Activated T-helper 9 cell treated with anti-CD3 and anti-CD28 coated beads, Interleukin-2, amount 50 U/mL, for 16 hours (primary cell): ENCODE results near the gene HMGCL.
"Not testable (repeated sequence)": the region's sequence is repeated elsewhere in the genome, so short reads cannot be mapped to it uniquely, and the experiment has no call there.

ENCODE experiments used
- DNase-seq: peaks from one replicate; pipeline ENCODE4 v3.0.0-alpha.2; 2020; ENCODE audit warnings: low read depth

HMGCL gene

GRCh38 chr1:23826590-23826989 lies 1.4 kb upstream of the HMGCL start:
- DNase-seq, result not testable (repeated sequence)

- DNase-seq, result no peak
Observed at GRCh38 chr1:23825762-23826522, 713 bp upstream of the HMGCL start.

DNA sequence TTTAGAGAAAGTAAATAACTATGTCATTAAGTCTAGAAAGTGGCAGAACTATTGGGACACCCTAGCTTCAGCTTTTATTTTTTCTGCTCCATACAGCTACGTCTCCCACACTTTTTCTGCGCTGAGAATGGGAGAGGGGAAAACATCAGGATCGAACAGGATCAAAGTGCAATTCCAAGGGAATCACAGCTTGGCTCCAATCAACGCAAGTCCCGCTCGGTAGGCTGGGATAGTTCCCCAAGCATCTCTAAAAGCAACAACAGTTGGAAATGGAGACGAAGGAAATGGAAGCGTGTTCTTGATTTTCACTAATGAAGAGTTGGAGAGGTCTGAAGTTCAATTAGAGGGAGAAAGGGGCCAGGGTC lies 536 bp downstream of the HMGCL start:
- DNase-seq, result no peak

GRCh38 chr1:23823767-23824166 lies 1.5 kb downstream of the HMGCL start:
- DNase-seq, result no peak

DNA sequence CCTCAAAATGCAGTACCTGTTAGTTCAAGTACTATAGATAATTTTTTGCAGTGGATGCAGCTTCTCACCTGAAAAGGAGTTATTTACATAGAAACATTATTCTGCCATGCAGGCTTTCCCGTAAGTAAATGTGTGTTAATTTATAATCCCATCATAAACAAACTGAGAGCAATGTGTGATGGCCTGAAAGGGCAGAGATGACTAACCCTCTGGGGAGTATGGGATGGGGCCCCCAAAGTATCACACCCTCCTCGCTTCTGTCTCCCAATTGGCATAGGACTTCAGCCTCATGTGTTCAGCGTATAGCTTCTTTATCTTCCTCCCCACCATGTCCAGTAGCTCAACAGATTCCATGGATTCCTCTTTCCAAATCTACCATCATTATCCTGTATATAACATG lies 7.6 kb downstream of the HMGCL start:
- DNase-seq, result no peak

DNA sequence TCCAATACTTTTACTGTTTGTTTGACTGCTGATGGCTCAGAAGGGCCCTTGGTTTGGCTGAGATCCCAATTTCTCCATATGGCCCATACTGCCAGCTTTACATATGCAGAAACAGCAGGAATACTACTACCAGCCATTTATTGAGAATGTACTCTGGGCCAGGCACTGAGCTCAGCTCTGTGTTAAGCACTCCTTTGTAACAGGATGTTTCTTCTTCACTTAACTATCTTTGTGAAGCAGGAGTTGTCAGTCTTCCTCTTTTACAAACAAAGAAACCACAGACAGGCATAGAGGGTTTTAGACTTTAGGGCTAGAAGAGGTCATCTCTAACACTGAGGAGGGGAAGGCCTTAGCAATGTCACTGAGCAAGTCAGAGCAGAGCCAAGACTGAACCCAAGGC lies 8.3 kb downstream of the HMGCL start:
- DNase-seq, result no peak

DNA sequence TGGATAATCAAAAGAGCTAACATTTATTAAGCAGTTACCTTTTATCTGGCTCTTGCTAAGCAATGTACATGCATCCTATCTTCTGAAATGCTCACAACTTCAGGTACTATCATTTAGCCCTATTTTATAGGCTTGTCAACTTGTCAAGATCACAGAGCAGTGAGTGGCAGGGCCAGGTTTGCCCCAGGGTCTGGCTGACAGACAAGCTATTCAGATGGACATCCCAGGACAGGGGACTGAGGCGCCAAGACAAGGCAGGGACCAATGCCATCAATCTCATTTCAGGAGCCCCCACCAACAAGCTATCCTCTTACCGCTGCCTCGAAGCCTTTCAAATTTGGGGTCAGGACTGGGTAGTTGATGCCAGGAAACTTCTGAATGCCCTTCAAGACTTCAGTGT lies 8.9 kb downstream of the HMGCL start:
- DNase-seq, result no peak

GRCh38 chr1:23814016-23814415 lies 11.2 kb downstream of the HMGCL start:
- no peak for DNase-seq

DNA sequence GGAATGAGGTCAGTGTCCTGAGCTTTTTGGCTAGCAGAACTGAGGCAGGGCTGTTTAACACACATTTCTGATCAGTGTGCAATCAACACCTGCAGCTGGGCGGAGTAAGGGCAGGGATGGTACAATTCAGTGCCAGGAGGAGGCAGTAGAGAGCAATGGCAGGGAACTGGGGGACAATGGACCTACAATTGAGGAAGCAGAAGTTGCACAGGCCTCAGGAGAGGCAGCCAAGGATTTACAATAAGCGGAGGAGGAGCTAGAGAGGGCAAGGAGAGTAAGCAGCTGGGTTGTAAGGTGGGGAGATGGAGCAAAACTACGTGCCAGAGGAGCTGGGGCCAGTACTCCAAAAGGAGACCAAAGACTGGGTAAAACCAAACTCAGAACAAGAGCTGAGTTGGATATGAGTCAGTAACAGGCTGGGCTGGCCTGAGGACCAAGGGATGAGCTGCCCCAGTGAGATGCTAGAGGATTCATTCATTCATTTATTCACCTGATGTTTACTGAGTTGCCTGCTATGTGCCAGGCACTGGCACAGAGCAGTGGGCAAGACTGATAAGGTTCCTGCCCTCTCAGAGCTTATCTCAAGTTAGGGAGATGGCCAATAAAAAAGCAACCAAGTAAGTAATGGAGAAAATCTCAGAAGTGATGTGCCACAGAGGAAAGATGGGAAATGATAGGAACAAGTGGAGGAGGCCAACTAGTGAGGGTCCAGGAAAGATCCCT lies 14.2 kb downstream of the HMGCL start:
- no peak for DNase-seq

DNA sequence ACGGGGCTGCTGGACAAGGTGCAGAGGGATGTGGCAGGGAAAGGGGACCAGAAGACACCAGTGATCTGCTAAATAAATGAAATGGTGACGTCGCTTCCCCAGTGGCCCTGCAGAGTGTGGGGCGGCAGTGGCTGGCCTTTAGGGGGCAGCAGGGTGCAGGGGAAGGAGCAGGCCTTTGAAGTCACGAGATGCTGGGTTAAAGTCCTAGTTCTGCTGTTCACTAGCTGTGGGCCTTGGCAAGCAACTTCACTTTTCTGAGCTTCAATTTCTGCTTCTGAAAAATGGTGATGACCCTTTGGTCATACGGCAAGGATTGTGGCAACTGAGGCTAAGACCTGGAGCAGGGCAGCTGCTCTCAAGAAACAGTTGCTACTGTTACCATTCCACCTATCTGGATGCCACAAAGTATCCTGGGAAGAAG lies 15.5 kb downstream of the HMGCL start:
- DNase-seq, result peak; percentile 65

GRCh38 chr1:23807453-23807852 lies 17.8 kb downstream of the HMGCL start:
- DNase-seq, result no peak

DNA sequence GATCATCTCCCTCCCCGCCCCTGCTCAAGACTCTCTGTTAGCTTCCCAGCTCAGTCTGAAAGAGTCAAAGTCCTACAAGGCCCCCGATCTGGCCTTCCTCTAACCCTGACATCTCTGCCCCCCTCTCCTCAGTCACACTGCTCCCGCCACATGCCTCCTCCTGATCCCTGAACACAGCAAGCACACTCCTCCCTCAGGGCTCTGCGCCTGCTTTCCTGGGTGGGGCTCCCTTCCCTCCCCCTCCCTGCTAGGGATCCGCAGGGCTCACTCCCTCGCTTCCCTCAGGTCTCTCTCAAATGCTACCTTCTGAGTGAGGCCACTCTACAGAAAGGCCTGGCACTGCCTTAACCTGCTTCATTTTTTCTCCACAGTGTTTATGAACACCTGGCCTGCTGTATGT lies 18.9 kb downstream of the HMGCL start:
- DNase-seq, result no peak

DNA sequence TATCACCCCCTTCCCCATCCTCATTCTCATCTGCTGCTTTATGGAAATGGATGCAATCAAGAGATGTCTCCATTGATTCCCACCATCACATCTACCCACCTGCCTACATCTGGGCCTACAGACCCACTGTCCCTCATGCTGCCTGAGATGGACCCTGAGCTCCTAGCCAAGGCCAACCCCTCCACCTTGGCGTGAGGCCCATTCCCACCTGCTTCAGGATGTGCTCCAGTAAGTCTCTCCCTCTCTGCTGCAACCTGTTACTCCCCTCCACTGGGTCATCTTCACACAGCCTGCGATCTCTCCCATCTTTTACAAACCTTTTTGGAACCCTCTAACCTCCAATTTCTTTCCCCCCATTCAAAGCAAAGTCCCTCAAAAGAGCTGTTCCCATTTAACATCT lies 20.2 kb downstream of the HMGCL start:
- DNase-seq, result no peak

GRCh38 chr1:23804183-23804835 lies 20.9 kb downstream of the HMGCL start:
- no peak for DNase-seq

DNA sequence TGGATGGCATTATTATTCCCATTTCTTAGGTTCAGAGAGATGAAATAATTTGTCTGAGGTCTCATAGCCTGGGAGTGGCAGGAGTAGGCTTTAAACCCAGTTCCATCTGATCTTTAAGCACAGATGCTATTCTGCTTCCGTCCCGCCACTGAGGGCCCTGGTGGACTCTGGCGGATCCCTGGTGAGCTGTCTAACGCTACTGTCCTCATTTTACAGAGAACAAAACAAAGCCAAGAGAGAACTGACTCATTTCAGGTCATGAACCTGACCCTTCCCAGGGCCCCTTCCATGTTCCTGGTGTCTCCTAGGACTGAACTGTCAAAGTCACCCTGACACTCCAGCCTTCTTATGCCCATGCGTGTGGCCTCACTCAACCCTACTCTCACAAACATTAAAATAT lies 21.6 kb downstream of the HMGCL start:
- no peak for DNase-seq

- not testable (repeated sequence) for DNase-seq
Observed at GRCh38 chr1:23802809-23803342, 22.4 kb downstream of the HMGCL start.

- DNase-seq, result no peak
Observed at GRCh38 chr1:23801876-23802275, 23.4 kb downstream of the HMGCL start.

DNA sequence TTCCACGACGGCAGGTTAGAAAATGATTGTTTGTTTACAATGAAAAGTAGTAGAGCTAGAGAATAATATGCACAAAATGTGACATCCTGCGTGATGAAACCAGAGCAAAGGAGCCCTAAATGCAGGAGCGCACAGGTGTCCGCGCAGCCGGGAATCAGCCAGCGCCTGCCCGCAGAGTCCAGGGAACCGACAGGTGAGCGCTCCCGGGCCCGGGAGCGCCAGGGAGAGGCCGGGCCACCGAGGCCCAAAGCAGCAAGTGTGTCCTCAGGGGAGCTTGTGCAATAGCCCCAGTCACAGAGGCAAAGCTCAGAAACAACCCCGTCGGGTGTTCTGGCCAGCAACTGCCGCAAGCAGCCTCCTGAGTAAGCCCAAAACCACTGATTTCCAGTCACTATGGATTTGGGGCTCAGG lies 23.9 kb downstream of the HMGCL start:
- DNase-seq, result no peak

GRCh38 chr1:23800400-23801337 lies 24.6 kb downstream of the HMGCL start, which contains the start of gene GALE:
Gene GALE (minus strand): TSS chr1:23800754. CDS start chr1:23799007, 1,747 bp downstream.
- peak; percentile 97 for DNase-seq

GRCh38 chr1:23799570-23800399 lies 25.4 kb downstream of the HMGCL start:
- no peak for DNase-seq

DNA sequence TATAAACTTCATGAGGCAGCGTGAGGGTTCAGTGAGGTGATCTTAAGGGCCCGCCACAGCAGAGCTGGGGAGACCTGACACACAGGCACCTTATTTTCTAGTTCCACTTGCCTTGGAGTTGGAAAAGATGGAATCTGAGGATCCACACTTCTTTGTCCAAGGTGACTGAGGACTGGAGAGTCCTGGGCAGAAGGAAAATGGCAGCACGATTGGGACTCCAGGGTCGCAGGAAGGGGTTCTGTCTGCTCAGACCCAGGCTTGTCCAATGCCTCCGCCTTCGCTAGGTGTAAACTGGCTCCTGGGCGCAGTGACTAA lies 26.0 kb downstream of the HMGCL start:
- DNase-seq, result no peak
